OCI-LY7 (cell line): ENCODE data around the gene WNT7B. TPM values are rescaled to one million over a fixed set of nuclear protein-coding genes. Genes with fewer than 3 reads are reported as not detected.

Source experiments
- BruUV-seq: library from RNA; stranded (reverse); fragments of 400-500 nt; replicated peaks from 2 replicates; lab custom pipeline; 2021; lab: Mats Ljungman, UMichigan
- CTCF ChIA-PET: fragments of 300-600 bp; sonication (Branson Sonifier 250); formaldehyde crosslinking; loops from one replicate; lab custom pipeline; 2022; ENCODE audit warnings: antibody characterized with exemption; ENCODE audit not compliant: unreplicated experiment; lab: Charles Lee
- POLR2A ChIA-PET: fragments of 300-600 bp; sonication (Branson Sonifier 250); formaldehyde crosslinking; loops from one replicate; lab custom pipeline; 2022; ENCODE audit warnings: antibody characterized with exemption; lab: Charles Lee
- DNase-seq: peaks from one replicate; pipeline ENCODE4 v3.0.0-alpha.2; 2015; ENCODE audit warnings: low spot score
- H2AFZ ChIP-seq: fragments of 200-600 bp; sonication (generic), shearing (Covaris generic); 2 replicates; pipeline ENCODE4 v1.6.1; 2014; ENCODE audit warnings: mild to moderate bottlenecking, antibody characterized with exemption, low read length, moderate library complexity
- H3K27ac ChIP-seq: fragments of 200-600 bp; sonication (generic); 2 replicates; pipeline ENCODE4 v1.5.1; 2014; ENCODE audit warnings: mixed run types, low read depth, mild to moderate bottlenecking, moderate library complexity, low read length, inconsistent platforms; ENCODE audit not compliant: poor library complexity, severe bottlenecking
- H3K36me3 ChIP-seq: fragments of 200-600 bp; sonication (generic); 2 replicates; pipeline ENCODE4 v1.6.1; 2014; ENCODE audit warnings: mild to moderate bottlenecking, antibody characterized with exemption, low read length, moderate library complexity, mixed read lengths; ENCODE audit not compliant: insufficient read depth
- H3K4me1 ChIP-seq: fragments of 200-600 bp; sonication (generic); 2 replicates; pipeline ENCODE4 v1.5.1; 2014; ENCODE audit warnings: mild to moderate bottlenecking, low read length; ENCODE audit not compliant: insufficient read depth, poor library complexity, severe bottlenecking
- H3K4me2 ChIP-seq: fragments of 200-600 bp; sonication (generic); 2 replicates; pipeline ENCODE4 v1.6.1; 2014; ENCODE audit warnings: mild to moderate bottlenecking, low read length
- H3K4me3 ChIP-seq: fragments of 200-600 bp; sonication (generic); 2 replicates; pipeline ENCODE4 v1.5.1; 2014; ENCODE audit warnings: mild to moderate bottlenecking, low read depth, low read length; ENCODE audit not compliant: poor library complexity, severe bottlenecking
- H3K79me2 ChIP-seq: fragments of 200-600 bp; sonication (generic); 2 replicates; pipeline ENCODE4 v1.6.1; 2016; ENCODE audit warnings: low read depth, mild to moderate bottlenecking, low read length, moderate library complexity, mixed read lengths; ENCODE audit not compliant: insufficient read depth
- H3K9me2 ChIP-seq: fragments of 200-600 bp; sonication (generic); 2 replicates; pipeline ENCODE4 v1.6.1; 2016; ENCODE audit warnings: mild to moderate bottlenecking, low read length, mixed read lengths; ENCODE audit not compliant: insufficient read depth
- H3K9me3 ChIP-seq: fragments of 200-600 bp; sonication (generic); 2 replicates; pipeline ENCODE4 v1.6.1; 2014; ENCODE audit warnings: mild to moderate bottlenecking, mixed run types, low read length, mixed read lengths
- H4K20me1 ChIP-seq: fragments of 200-600 bp; sonication (generic); 2 replicates; pipeline ENCODE4 v1.6.1; 2014; ENCODE audit warnings: mild to moderate bottlenecking, antibody characterized with exemption, low read length, moderate library complexity, mixed read lengths; ENCODE audit not compliant: insufficient read depth
- CTCF ChIP-seq: fragments of 200-600 bp; sonication (generic); conservative IDR thresholded peaks from 2 replicates; pipeline ENCODE4 v1.5.1; 2014; ENCODE audit warnings: mild to moderate bottlenecking, antibody characterized with exemption, low read length, moderate library complexity, mixed read lengths
- EZH2phosphoT487 ChIP-seq: fragments of 200-600 bp; sonication (generic); IDR thresholded peaks from 2 replicates; pipeline ENCODE4 v1.6.1; 2018; ENCODE audit warnings: low read depth, borderline replicate concordance, mild to moderate bottlenecking, mixed run types, antibody characterized with exemption, low read length, moderate library complexity, mixed read lengths
- intact Hi-C: fragments of 100-400 bp; cut with micrococcal nuclease; formaldehyde crosslinking; loops from one replicate; pipeline ENCODE4 v1.10.0; 2022; ENCODE audit not compliant: unreplicated experiment
- total RNA-seq, 2 experiments: library from RNA; depleted of rRNA in 1 of 2; stranded (reverse); fragments of >200 nt in 1 of 2; shearing (Covaris generic) in 1 of 2; gene quantifications; 2 replicates each; pipeline ENCODE4 v1.2.3, GENCODE V29; 2014 to 2022

The WNT7B gene
- total RNA-seq, 2 experiments from 2014 or later = not detected

- BruUV-seq = no TSS peak
- Histone ChIP-seq H2AFZ (no peak overlapping the region), H3K4me2 (no peak overlapping the region), H3K9me3 (no peaks in the 10 kb centered on the region), H3K9me2 (no peaks in the 10 kb centered on the region), H3K36me3 (no peaks in the 10 kb centered on the region), H3K27ac (no peak overlapping the region), H3K4me3 (no peak overlapping the region), H3K79me2 (no peaks in the 10 kb centered on the region), H3K4me1 (no peaks in the 10 kb centered on the region), H4K20me1 (no peaks in the 10 kb centered on the region)
- DNase-seq = no peak
- TF ChIP-seq EZH2phosphoT487 = no peak
- intact Hi-C loops = no loop called here
- ChIA-PET POLR2A (no interaction called here), CTCF (no interaction called here)
Measured at GRCh38 chr22:45969414-45969799, 7.6 kb downstream of the WNT7B start.

- H3K9me2 ChIP-seq = no peaks in the 10 kb centered on the region
- H3K27ac ChIP-seq = no peak overlapping the region
- no peak for DNase-seq
- BruUV-seq = no TSS peak
- TF ChIP-seq CTCF = no peak
- TF ChIP-seq EZH2phosphoT487 = no peak
- POLR2A ChIA-PET = no interaction called here
- intact Hi-C loops = no loop called here
- no peak overlapping the region for H3K4me3 ChIP-seq
- no peaks in the 10 kb centered on the region for H3K4me1 ChIP-seq
- H4K20me1 ChIP-seq = no peaks in the 10 kb centered on the region
- no peaks in the 10 kb centered on the region for H3K36me3 ChIP-seq
- CTCF ChIA-PET = no interaction called here
- H3K79me2 ChIP-seq = no peaks in the 10 kb centered on the region
- H3K9me3 ChIP-seq = no peaks in the 10 kb centered on the region
- no peak overlapping the region for H3K4me2 ChIP-seq
- H2AFZ ChIP-seq = no peak overlapping the region
Measured at GRCh38 chr22:45968751-45969413, 8.1 kb downstream of the WNT7B start.

- intact Hi-C loops = no loop called here
- Histone ChIP-seq H2AFZ (no peak overlapping the region), H3K36me3 (no peaks in the 10 kb centered on the region), H3K79me2 (no peaks in the 10 kb centered on the region), H3K27ac (no peak overlapping the region), H3K4me1 (no peaks in the 10 kb centered on the region), H3K4me2 (no peak overlapping the region), H3K9me2 (no peaks in the 10 kb centered on the region), H3K4me3 (no peak overlapping the region), H4K20me1 (no peaks in the 10 kb centered on the region), H3K9me3 (no peaks in the 10 kb centered on the region)
- no TSS peak for BruUV-seq
- TF ChIP-seq EZH2phosphoT487 = no peak
- TF ChIP-seq CTCF = no peak
- CTCF ChIA-PET = no interaction called here
- no peak for DNase-seq
- POLR2A ChIA-PET = no interaction called here
Measured at GRCh38 chr22:45968003-45968650, 8.8 kb downstream of the WNT7B start.
